Measurements from ENCODE around the gene ARVCF. TPM values are rescaled to one million over a fixed set of nuclear protein-coding genes. Genes with fewer than 3 reads are reported as not detected.

The ARVCF gene
- total RNA-seq, 1 experiment from 2014 or later = 11.1 TPM

DNA sequence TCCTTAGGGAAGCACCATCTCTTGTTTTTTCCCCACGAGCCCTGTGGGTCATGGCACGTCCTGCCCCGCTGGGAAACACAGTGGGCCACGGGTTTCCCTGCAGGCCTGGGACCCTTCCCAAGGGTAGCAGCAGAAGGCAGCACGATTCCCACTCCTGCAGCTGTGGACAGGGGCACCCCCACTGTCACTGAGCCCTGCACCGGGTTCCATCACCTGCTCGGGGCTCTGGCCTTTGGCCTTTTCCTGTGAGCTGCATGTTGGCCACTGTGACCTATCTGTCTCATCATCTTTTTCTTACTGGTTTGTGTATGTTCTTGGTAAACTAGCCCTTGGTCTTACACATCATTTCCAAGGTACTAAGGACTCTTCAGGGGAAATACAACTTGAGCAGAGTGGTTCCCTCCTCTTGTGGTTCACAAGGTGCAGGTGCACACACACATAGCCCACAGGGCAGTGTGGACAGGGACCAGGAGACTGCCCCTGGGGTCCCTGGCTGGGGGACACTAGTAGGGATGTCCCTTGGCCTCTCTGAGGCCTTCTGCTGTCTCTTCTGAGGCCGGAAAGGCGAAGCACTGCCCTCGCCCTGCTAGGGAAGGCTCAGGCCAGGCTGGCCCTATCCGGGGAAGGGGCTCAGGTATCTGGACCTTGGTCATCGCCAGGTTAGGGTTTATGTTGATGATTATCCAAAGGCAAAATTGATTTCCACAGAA is 56.0 kb downstream of the ARVCF start:
- DNase-seq (ENCODE audit: low spot score) = no peak
- Histone ChIP-seq H3K4me3 (ENCODE audit: low read depth, low read length, poor library complexity, severe bottlenecking) (no peak overlapping the region), H3K36me3 (ENCODE audit: insufficient read depth, low read length, poor library complexity, severe bottlenecking) (peaks cover 4% of the 10 kb centered on the region), H3K4me1 (ENCODE audit: insufficient read depth, low read length, poor library complexity, severe bottlenecking) (peaks cover 26% of the 10 kb centered on the region), H3K27ac (ENCODE audit: low read depth, low read length, poor library complexity, severe bottlenecking) (no peak overlapping the region), H3K27me3 (replicated peaks; ENCODE audit: insufficient read depth, low read depth, low read length, poor library complexity) (no peaks in the 10 kb centered on the region), H3K9me3 (ENCODE audit: low read depth, low read length, poor library complexity, severe bottlenecking) (no peaks in the 10 kb centered on the region)
- ChIA-PET POLR2A (ENCODE audit: low non-redundant PET) (no interaction called here), CTCF (interaction anchor here (0.7 kb wide), 1 partner anchor 53 kb away, joined by 3 read pairs; no protein-coding TSS in a partner anchor)
- intact Hi-C loops (cut with micrococcal nuclease; ENCODE audit: unreplicated experiment) = no loop called here
- BruUV-seq (replicated peaks) = no TSS peak
- no peak for TF ChIP-seq EZH2 (IDR thresholded peaks at IDR 0.05; ENCODE audit: borderline replicate concordance, low read depth, low read length, poor library complexity, severe bottlenecking)
- TF ChIP-seq, protein P1, sequence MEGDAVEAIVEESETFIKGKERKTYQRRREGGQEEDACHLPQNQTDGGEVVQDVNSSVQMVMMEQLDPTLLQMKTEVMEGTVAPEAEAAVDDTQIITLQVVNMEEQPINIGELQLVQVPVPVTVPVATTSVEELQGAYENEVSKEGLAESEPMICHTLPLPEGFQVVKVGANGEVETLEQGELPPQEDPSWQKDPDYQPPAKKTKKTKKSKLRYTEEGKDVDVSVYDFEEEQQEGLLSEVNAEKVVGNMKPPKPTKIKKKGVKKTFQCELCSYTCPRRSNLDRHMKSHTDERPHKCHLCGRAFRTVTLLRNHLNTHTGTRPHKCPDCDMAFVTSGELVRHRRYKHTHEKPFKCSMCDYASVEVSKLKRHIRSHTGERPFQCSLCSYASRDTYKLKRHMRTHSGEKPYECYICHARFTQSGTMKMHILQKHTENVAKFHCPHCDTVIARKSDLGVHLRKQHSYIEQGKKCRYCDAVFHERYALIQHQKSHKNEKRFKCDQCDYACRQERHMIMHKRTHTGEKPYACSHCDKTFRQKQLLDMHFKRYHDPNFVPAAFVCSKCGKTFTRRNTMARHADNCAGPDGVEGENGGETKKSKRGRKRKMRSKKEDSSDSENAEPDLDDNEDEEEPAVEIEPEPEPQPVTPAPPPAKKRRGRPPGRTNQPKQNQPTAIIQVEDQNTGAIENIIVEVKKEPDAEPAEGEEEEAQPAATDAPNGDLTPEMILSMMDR (conservative IDR thresholded peaks at IDR 0.05; ENCODE audit: low read depth, low read length) = no peak

DNA sequence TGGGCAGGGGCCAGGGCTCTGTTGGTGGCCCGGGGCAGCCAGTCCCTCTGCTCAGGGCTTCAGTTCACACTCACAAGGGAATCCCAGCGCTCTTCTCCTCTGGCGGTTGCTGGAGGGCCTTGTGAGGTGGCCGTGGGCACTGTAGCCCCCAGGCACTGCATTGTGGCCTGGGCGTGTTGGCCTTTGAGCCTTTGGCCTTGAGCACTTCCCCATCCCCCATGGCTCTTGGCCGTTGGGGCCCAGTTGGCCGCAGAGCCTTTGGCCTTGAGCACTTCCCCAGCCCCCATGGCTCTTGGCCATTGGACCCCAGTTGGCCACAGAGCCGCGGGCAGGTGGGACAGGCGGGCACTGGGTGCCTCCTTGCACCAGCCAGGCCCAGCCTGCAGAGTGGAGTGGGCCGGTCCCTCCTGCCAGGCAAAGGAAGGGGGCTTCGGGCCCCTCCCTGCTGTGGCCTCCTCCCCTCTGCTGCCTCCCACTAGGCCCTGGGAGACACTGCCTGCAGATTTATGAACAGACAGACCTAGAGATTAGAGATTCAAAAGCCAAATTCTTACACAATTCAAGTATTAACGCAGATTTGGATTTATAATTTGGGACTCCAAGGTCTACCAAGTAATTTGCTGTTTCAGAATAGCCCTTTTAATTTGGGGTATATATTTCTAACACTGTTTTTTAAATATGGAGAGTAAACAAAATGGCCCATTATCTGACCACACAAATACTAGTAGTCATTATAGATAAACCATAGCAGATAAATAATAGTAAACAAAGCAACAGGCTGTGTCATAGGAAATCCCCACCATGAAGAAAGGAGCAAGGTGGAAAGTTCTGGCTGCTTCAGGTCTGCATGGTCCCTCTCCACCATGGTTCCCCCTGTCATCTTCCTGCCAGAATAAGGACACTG is 56.8 kb downstream of the ARVCF start:
- POLR2A ChIA-PET (ENCODE audit: low non-redundant PET) = no interaction called here
- H3K27me3 ChIP-seq (replicated peaks; ENCODE audit: insufficient read depth, low read depth, low read length, poor library complexity) = no peaks in the 10 kb centered on the region
- H3K36me3 ChIP-seq (ENCODE audit: insufficient read depth, low read length, poor library complexity, severe bottlenecking) = peaks cover 4% of the 10 kb centered on the region
- no TSS peak for BruUV-seq (replicated peaks)
- H3K4me3 ChIP-seq (ENCODE audit: low read depth, low read length, poor library complexity, severe bottlenecking) = peak overlapping the region; percentile 25
- H3K27ac ChIP-seq (ENCODE audit: low read depth, low read length, poor library complexity, severe bottlenecking) = peak overlapping the region; percentile 71
- no peak for DNase-seq (ENCODE audit: low spot score)
- intact Hi-C loops (cut with micrococcal nuclease; ENCODE audit: unreplicated experiment) = loop anchor here (5.0 kb wide), 1 partner anchor 228 kb away; no protein-coding TSS in a partner anchor
- CTCF ChIA-PET = interaction anchor here (1.2 kb wide), 1 partner anchor 230 kb away, joined by 3 read pairs; no protein-coding TSS in a partner anchor
- TF ChIP-seq EZH2 (IDR thresholded peaks at IDR 0.05; ENCODE audit: borderline replicate concordance, low read depth, low read length, poor library complexity, severe bottlenecking) = no peak
- TF ChIP-seq, protein P1 (conservative IDR thresholded peaks at IDR 0.05; ENCODE audit: low read depth, low read length) = no peak
- H3K4me1 ChIP-seq (ENCODE audit: insufficient read depth, low read length, poor library complexity, severe bottlenecking) = peaks cover 23% of the 10 kb centered on the region
- H3K9me3 ChIP-seq (ENCODE audit: low read depth, low read length, poor library complexity, severe bottlenecking) = no peaks in the 10 kb centered on the region

DNA sequence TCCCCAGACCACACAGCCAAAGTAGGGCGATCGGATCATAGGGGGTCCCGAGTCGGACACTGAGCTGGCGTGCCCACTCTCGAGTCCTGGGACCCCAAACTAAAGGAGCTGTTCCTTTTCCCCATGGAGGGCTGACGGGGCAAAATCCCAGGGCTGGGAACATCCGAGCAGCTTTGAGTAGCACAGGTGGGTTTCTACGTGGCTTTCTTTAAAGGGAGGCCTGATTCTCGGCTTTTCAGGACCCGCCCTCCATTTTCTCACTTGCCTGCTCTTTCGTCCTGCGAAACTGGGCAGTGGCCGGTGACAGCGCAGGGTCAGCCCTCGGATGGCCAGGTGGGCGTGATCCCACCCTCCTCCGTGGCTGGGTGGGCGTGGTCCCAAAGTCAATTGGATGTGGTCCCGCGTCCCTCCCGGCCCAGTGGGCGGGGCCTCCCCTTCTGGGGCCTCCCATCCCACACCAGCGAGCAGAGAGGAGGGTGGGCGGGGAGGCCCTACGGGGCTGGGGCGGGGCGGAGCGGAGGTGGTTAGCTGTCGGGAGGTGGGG is 57.5 kb downstream of the ARVCF start:
- BruUV-seq (replicated peaks) = no TSS peak
- DNase-seq (ENCODE audit: low spot score) = peak; percentile 86
- H3K36me3 ChIP-seq (ENCODE audit: insufficient read depth, low read length, poor library complexity, severe bottlenecking) = peaks cover 4% of the 10 kb centered on the region
- H3K4me3 ChIP-seq (ENCODE audit: low read depth, low read length, poor library complexity, severe bottlenecking) = peak overlapping the region; percentile 25
- H3K4me1 ChIP-seq (ENCODE audit: insufficient read depth, low read length, poor library complexity, severe bottlenecking) = peaks cover 23% of the 10 kb centered on the region
- H3K27me3 ChIP-seq (replicated peaks; ENCODE audit: insufficient read depth, low read depth, low read length, poor library complexity) = no peaks in the 10 kb centered on the region
- TF ChIP-seq, protein P1 (conservative IDR thresholded peaks at IDR 0.05; ENCODE audit: low read depth, low read length) = no peak
- no peak for TF ChIP-seq EZH2 (IDR thresholded peaks at IDR 0.05; ENCODE audit: borderline replicate concordance, low read depth, low read length, poor library complexity, severe bottlenecking)
- peak overlapping the region; percentile 71 for H3K27ac ChIP-seq (ENCODE audit: low read depth, low read length, poor library complexity, severe bottlenecking)
- ChIA-PET CTCF (interaction anchor here (0.6 to 1.2 kb wide), 2 partner anchors 169 to 229 kb away, joined by 3 to 5 read pairs; no protein-coding TSS in a partner anchor), POLR2A (ENCODE audit: low non-redundant PET) (interaction anchor here (0.7 kb wide), 1 partner anchor 10 kb away, joined by 7 read pairs; no protein-coding TSS in a partner anchor)
- no peaks in the 10 kb centered on the region for H3K9me3 ChIP-seq (ENCODE audit: low read depth, low read length, poor library complexity, severe bottlenecking)
- intact Hi-C loops (cut with micrococcal nuclease; ENCODE audit: unreplicated experiment) = loop anchor here (5.0 kb wide), 1 partner anchor 227 kb away; no protein-coding TSS in a partner anchor
